Lower lobe of right lung (tissue), 2 donors: Measurements from ENCODE around the gene TLCD5. TPM values are rescaled to one million over a fixed set of nuclear protein-coding genes. Genes with fewer than 3 reads are reported as not detected.

Source experiments
- ATAC-seq, 2 donors: fragments of 200-7000 bp; cut with Tn5 transposase; one replicate each; pipeline ENCODE4 v1.9.1; 2020 to 2022; ENCODE audit warnings: mild to moderate bottlenecking in 2 of 2, moderate library complexity in 2 of 2
- DNase-seq: peaks from one replicate; pipeline ENCODE4 v3.0.0-alpha.2; 2020
- H3K27ac ChIP-seq: fragments of 200-600 bp; one replicate; pipeline ENCODE4 v1.8.0; 2022
- H3K27me3 ChIP-seq: fragments of 200-600 bp; one replicate; pipeline ENCODE4 v1.8.0; 2022; ENCODE audit warnings: low read depth
- H3K36me3 ChIP-seq: fragments of 200-600 bp; one replicate; pipeline ENCODE4 v1.8.0; 2022; ENCODE audit warnings: mild to moderate bottlenecking
- H3K4me1 ChIP-seq: fragments of 200-600 bp; one replicate; pipeline ENCODE4 v1.8.0; 2022
- H3K4me3 ChIP-seq: fragments of 200-600 bp; one replicate; pipeline ENCODE4 v1.8.0; 2022; ENCODE audit warnings: mild to moderate bottlenecking
- H3K9me3 ChIP-seq: fragments of 200-600 bp; one replicate; pipeline ENCODE4 v1.8.0; 2022
- CTCF ChIP-seq: fragments of 200-600 bp; IDR thresholded peaks from one replicate; pipeline ENCODE4 v1.8.0; 2022; ENCODE audit warnings: antibody characterized with exemption, mild to moderate bottlenecking
- intact Hi-C: fragments of 100-400 bp; cut with DNase I; formaldehyde crosslinking; loops from one replicate; pipeline ENCODE4 v1.11.0; 2022
- total RNA-seq: library from RNA; stranded (reverse); fragmentation: NEBNext Ultra II Directional; extraction: Animal tissue kit (Norgen Biotek cat#: 25700); gene quantifications from one replicate; pipeline ENCODE4 v1.2.1, GENCODE V29; 2021
- donor health status: DM: no; HTN: yes; CAD: no; lungs with severe emphysema.

TLCD5 gene
- total RNA-seq, 1 donor from 2014 or later, result 3.5 TPM

GRCh38 chr11:120337355-120338106 lies 12.4 kb downstream of the TLCD5 start:
- H3K27me3 ChIP-seq, result no peaks in the 10 kb centered on the region
- intact Hi-C loops, result no loop called here
- H3K4me3 ChIP-seq, result peak overlapping the region; percentile 91
- peaks cover 64% of the 10 kb centered on the region for H3K4me1 ChIP-seq
- peak overlapping the region; percentile 93 for H3K27ac ChIP-seq
- no peak for DNase-seq
- no peaks in the 10 kb centered on the region for H3K36me3 ChIP-seq
- no peaks in the 10 kb centered on the region for H3K9me3 ChIP-seq
- ATAC-seq, result no peak
- TF ChIP-seq CTCF, result no peak

- DNase-seq, result no peak
- no peaks in the 10 kb centered on the region for H3K27me3 ChIP-seq
- H3K9me3 ChIP-seq, result no peaks in the 10 kb centered on the region
- peaks cover 72% of the 10 kb centered on the region for H3K4me1 ChIP-seq
- ATAC-seq, result no peak
- peak overlapping the region; percentile 93 for H3K27ac ChIP-seq
- TF ChIP-seq CTCF, result no peak
- peak overlapping the region; percentile 91 for H3K4me3 ChIP-seq
- no peaks in the 10 kb centered on the region for H3K36me3 ChIP-seq
- intact Hi-C loops, result no loop called here
Observed at GRCh38 chr11:120338107-120338933, 13.2 kb downstream of the TLCD5 start.

- no peak for TF ChIP-seq CTCF
- Histone ChIP-seq H3K27me3 (no peaks in the 10 kb centered on the region), H3K4me3 (peak overlapping the region; percentile 91), H3K36me3 (no peaks in the 10 kb centered on the region), H3K9me3 (no peaks in the 10 kb centered on the region), H3K27ac (peak overlapping the region; percentile 93), H3K4me1 (peaks cover 73% of the 10 kb centered on the region)
- ATAC-seq, result no peak
- no peak for DNase-seq
- intact Hi-C loops, result no loop called here
Observed at GRCh38 chr11:120339394-120339890, 14.3 kb downstream of the TLCD5 start.

GRCh38 chr11:120340529-120340928 lies 15.4 kb downstream of the TLCD5 start:
- Histone ChIP-seq H3K27me3 (no peaks in the 10 kb centered on the region), H3K4me1 (peaks cover 73% of the 10 kb centered on the region), H3K36me3 (no peaks in the 10 kb centered on the region), H3K27ac (no peak overlapping the region), H3K4me3 (peak overlapping the region; percentile 91), H3K9me3 (no peaks in the 10 kb centered on the region)
- ATAC-seq (no peak), DNase-seq (no peak)
- TF ChIP-seq CTCF, result no peak
- intact Hi-C loops, result no loop called here

GRCh38 chr11:120342226-120342625 lies 17.1 kb downstream of the TLCD5 start:
- Histone ChIP-seq H3K4me3 (no peak overlapping the region), H3K4me1 (peaks cover 84% of the 10 kb centered on the region), H3K36me3 (no peaks in the 10 kb centered on the region), H3K27me3 (peaks cover 3% of the 10 kb centered on the region), H3K27ac (no peak overlapping the region), H3K9me3 (no peaks in the 10 kb centered on the region)
- intact Hi-C loops, result no loop called here
- no peak for TF ChIP-seq CTCF
- DNase-seq (no peak), ATAC-seq (no peak)
